NCI-H1105 (cell line): Measurements from ENCODE around the gene SH3RF1.

ENCODE experiments used
- DNase-seq: peaks from one replicate; lab custom pipeline; 2025; lab: John Stamatoyannopoulos, UW

The SH3RF1 gene

GRCh38 chr4:169163495-169163894, 107.3 kb downstream of the SH3RF1 start:
- no peak for DNase-seq

- no peak for DNase-seq
These were observed 109.9 kb downstream of the SH3RF1 start for GRCh38 chr4:169160825-169161224.

- no peak for DNase-seq
These were observed 111.1 kb downstream of the SH3RF1 start for GRCh38 chr4:169159624-169160171.

- no peak for DNase-seq
These were observed 111.9 kb downstream of the SH3RF1 start for GRCh38 chr4:169158861-169159260.

GRCh38 chr4:169158046-169158445, 112.7 kb downstream of the SH3RF1 start:
- no peak for DNase-seq

- no peak for DNase-seq
These were observed 114.4 kb downstream of the SH3RF1 start for GRCh38 chr4:169156392-169156791.

GRCh38 chr4:169154121-169154520, 116.6 kb downstream of the SH3RF1 start:
- no peak for DNase-seq

- DNase-seq: no peak
These were observed 117.2 kb downstream of the SH3RF1 start for GRCh38 chr4:169153481-169154087.

- no peak for DNase-seq
These were observed 117.9 kb downstream of the SH3RF1 start for GRCh38 chr4:169152899-169153298.

GRCh38 chr4:169152098-169152497, 118.7 kb downstream of the SH3RF1 start:
- DNase-seq: no peak

GRCh38 chr4:169151671-169152070, 119.1 kb downstream of the SH3RF1 start:
- DNase-seq: no peak

- DNase-seq: no peak
These were observed 120.0 kb downstream of the SH3RF1 start for GRCh38 chr4:169150806-169151205.

GRCh38 chr4:169148885-169149284, 121.9 kb downstream of the SH3RF1 start:
- no peak for DNase-seq

GRCh38 chr4:169147191-169147590, 123.6 kb downstream of the SH3RF1 start:
- no peak for DNase-seq

- DNase-seq: no peak
These were observed 126.6 kb downstream of the SH3RF1 start for GRCh38 chr4:169144061-169144600.

- no peak for DNase-seq
These were observed 127.4 kb downstream of the SH3RF1 start for GRCh38 chr4:169143335-169143734.

- DNase-seq: no peak
These were observed 127.8 kb downstream of the SH3RF1 start for GRCh38 chr4:169142906-169143305.

GRCh38 chr4:169142391-169142790, 128.4 kb downstream of the SH3RF1 start:
- DNase-seq: no peak

GRCh38 chr4:169139021-169139420, 131.7 kb downstream of the SH3RF1 start:
- DNase-seq: no peak

- no peak for DNase-seq
These were observed 133.2 kb downstream of the SH3RF1 start for GRCh38 chr4:169137558-169137920.

GRCh38 chr4:169136796-169137557, 133.8 kb downstream of the SH3RF1 start:
- no peak for DNase-seq

- no peak for DNase-seq
These were observed 134.4 kb downstream of the SH3RF1 start for GRCh38 chr4:169136330-169136729.

- DNase-seq: no peak
These were observed 135.0 kb downstream of the SH3RF1 start for GRCh38 chr4:169135776-169136175.
